ENCODE measurements around the gene SPTSSA. TPM values are rescaled to one million over a fixed set of nuclear protein-coding genes. Genes with fewer than 3 reads are reported as not detected.

Gene SPTSSA
- total and polyA plus RNA-seq, 4 donors = 18.2 to 29.3 (median 21.6) TPM

DNA sequence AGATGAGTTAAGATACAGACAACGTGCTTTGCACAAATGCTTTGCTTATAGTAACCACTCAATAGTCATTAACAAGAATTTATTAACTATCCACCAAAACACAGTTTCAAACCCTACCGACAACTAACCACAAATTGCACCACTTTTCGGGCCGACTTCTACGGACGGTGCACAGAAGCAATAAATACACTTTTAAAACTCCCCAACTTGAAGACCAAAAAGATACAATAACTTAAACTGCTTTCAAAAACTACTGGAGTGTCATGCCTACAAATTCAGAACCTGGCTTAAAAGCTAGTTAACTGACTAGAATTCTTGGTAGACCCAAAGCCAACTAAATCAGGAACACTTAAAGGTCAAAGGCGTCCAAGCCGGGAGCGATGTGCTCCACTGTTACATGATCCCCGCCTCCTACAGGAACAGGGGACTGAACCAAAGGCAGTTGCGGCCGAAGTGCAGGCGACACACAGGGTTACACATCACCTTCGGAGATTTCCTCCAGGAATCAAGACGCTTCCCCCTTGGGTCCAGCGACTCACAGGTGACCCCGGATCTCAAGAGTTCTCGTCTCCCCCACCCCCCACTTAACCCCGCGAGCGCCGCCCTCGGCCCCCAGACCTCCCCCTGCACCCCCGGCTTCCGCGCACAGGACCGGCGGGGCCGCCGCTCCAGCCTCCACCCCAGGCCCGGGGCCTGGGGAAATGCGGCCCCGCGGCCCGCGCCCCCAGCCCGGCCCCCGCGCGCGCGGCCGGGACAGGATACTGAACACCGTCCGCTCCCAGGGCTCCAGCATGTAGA is 507 bp downstream of the SPTSSA start:
- peak; percentile 65 for ATAC-seq (ENCODE audit: low FRiP score)
- no peaks in the 10 kb centered on the region for H3K4me1 ChIP-seq (ENCODE audit: control insufficient read depth in 1 of 2, insufficient read depth in 2 of 2, low read length in 2 of 2)
- DNase-seq = peak in 1 of 2 donors; percentile 66
- no peaks in the 10 kb centered on the region for H3K27me3 ChIP-seq (ENCODE audit: control insufficient read depth in 1 of 2, insufficient read depth in 2 of 2, low read length in 1 of 2)
- peak overlapping the region; percentile 63 to 95 for H3K4me3 ChIP-seq (ENCODE audit: low read length in 2 of 2)
- intact Hi-C loops (cut with DNase I) = loop anchor here (5.0 to 10.0 kb wide), 2 partner anchors 73 to 76 kb away; partner anchors contain the start of gene EAPP (in 2 of the 2)
- no peaks in the 10 kb centered on the region for H3K9me3 ChIP-seq (ENCODE audit: control insufficient read depth, low read length)
- H3K27ac ChIP-seq (ENCODE audit: low read depth in 1 of 2, low read length in 2 of 2) = peak overlapping the region; percentile 67 to 98
- no peaks in the 10 kb centered on the region for H3K36me3 ChIP-seq (ENCODE audit: control insufficient read depth in 1 of 2, insufficient read depth in 2 of 2, low read length in 1 of 2)
- WGBS, 2 donors = 0 to 1% methylated on average over 32 to 45 of the region's 45 CpGs

DNA sequence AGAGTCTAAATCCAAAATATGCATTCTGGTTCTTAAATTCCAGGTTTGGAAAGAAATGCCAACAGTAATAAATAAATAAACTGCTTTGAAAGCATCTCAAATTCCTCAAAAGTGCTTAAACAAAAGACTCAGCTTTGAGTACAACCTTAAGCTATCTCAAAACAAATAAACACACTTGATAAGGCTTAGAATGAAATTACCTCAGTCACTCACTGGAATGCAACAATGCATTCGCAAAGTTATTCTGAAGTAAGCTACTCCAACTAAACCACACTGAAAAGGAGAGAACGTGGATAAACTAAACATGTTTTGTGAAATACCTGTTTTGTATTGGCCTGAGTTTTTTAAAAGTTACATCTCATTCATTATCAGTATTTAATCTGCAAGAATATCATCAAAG is 1.2 kb downstream of the SPTSSA start:
- intact Hi-C loops (cut with DNase I) = loop anchor here (5.0 to 10.0 kb wide), 2 partner anchors 74 to 76 kb away; partner anchors contain the start of gene EAPP (in 2 of the 2)
- H3K27me3 ChIP-seq (ENCODE audit: control insufficient read depth in 1 of 2, insufficient read depth in 2 of 2, low read length in 1 of 2) = no peaks in the 10 kb centered on the region
- H3K36me3 ChIP-seq (ENCODE audit: control insufficient read depth in 1 of 2, insufficient read depth in 2 of 2, low read length in 1 of 2) = no peaks in the 10 kb centered on the region
- no peak overlapping the region for H3K27ac ChIP-seq (ENCODE audit: low read depth in 1 of 2, low read length in 2 of 2)
- H3K4me1 ChIP-seq (ENCODE audit: control insufficient read depth in 1 of 2, insufficient read depth in 2 of 2, low read length in 2 of 2) = no peaks in the 10 kb centered on the region
- no peaks in the 10 kb centered on the region for H3K9me3 ChIP-seq (ENCODE audit: control insufficient read depth, low read length)
- peak overlapping the region; percentile 14 to 63 for H3K4me3 ChIP-seq (ENCODE audit: low read length in 2 of 2)
- 8 to 9% methylated on average over 2 of the region's 2 CpGs for WGBS, 2 donors
- DNase-seq = no peak
- ATAC-seq (ENCODE audit: low FRiP score) = no peak

DNA sequence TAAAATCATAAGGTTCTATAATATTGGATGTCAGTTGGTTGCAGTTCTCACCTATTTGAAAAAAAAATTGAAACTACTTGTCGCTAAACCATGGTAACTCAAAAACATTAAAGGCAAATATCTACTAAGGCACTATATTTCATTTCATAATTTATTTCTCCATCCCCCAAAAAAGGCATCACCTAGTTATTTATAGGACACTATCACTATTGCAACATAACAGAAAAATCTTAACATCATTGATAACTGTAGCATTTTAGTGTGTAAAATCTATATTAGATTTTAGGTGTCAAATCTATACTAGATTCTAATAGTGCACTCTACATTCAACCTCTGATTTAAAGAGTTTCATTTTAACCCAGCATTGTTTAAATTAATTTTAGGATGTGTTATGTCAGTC is 1.7 kb downstream of the SPTSSA start:
- Histone ChIP-seq H3K27ac (ENCODE audit: low read depth in 1 of 2, low read length in 2 of 2) (no peak overlapping the region), H3K36me3 (ENCODE audit: control insufficient read depth in 1 of 2, insufficient read depth in 2 of 2, low read length in 1 of 2) (no peaks in the 10 kb centered on the region), H3K4me3 (ENCODE audit: low read length in 2 of 2) (no peak overlapping the region), H3K9me3 (ENCODE audit: control insufficient read depth, low read length) (no peaks in the 10 kb centered on the region), H3K27me3 (ENCODE audit: control insufficient read depth in 1 of 2, insufficient read depth in 2 of 2, low read length in 1 of 2) (no peaks in the 10 kb centered on the region), H3K4me1 (ENCODE audit: control insufficient read depth in 1 of 2, insufficient read depth in 2 of 2, low read length in 2 of 2) (no peaks in the 10 kb centered on the region)
- ATAC-seq (ENCODE audit: low FRiP score) (no peak), DNase-seq (no peak)
- WGBS, 2 donors = 95 to 100% methylated on average over 1 of the region's 1 CpG
- intact Hi-C loops (cut with DNase I) = loop anchor here (5.0 to 10.0 kb wide), 2 partner anchors 75 to 77 kb away; partner anchors contain the start of gene EAPP (in 2 of the 2)

DNA sequence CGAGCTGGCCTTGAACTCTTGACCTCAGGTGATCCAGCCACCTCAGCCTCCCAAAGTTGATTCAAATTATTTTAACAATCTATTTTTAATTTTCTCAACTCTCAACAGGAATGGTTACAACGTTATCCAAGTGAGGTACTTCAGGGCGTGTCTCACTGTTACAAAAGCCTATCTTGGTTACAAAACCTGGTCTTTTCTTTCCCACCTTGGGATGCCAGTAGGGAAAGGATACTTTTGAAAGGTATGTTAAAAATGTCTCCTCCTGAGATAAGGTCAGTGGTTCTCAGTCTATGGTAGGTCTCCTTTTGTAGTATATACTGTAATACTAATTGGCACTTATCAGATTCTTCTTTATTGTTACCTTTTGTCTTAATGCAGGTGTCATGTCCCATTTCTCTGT is 4.9 kb downstream of the SPTSSA start:
- no peak overlapping the region for H3K27ac ChIP-seq (ENCODE audit: low read depth in 1 of 2, low read length in 2 of 2)
- no peaks in the 10 kb centered on the region for H3K27me3 ChIP-seq (ENCODE audit: control insufficient read depth in 1 of 2, insufficient read depth in 2 of 2, low read length in 1 of 2)
- H3K4me1 ChIP-seq (ENCODE audit: control insufficient read depth in 1 of 2, insufficient read depth in 2 of 2, low read length in 2 of 2) = no peaks in the 10 kb centered on the region
- H3K4me3 ChIP-seq (ENCODE audit: low read length in 2 of 2) = no peak overlapping the region
- peaks cover 0 to 3% of the 10 kb centered on the region in 2 donors for H3K36me3 ChIP-seq (ENCODE audit: control insufficient read depth in 1 of 2, insufficient read depth in 2 of 2, low read length in 1 of 2)
- ATAC-seq (ENCODE audit: low FRiP score) (no peak), DNase-seq (no peak)
- intact Hi-C loops (cut with DNase I) = no loop called here
- H3K9me3 ChIP-seq (ENCODE audit: control insufficient read depth, low read length) = no peaks in the 10 kb centered on the region
- WGBS, 2 donors = 70 to 76% methylated on average over 3 of the region's 3 CpGs

DNA sequence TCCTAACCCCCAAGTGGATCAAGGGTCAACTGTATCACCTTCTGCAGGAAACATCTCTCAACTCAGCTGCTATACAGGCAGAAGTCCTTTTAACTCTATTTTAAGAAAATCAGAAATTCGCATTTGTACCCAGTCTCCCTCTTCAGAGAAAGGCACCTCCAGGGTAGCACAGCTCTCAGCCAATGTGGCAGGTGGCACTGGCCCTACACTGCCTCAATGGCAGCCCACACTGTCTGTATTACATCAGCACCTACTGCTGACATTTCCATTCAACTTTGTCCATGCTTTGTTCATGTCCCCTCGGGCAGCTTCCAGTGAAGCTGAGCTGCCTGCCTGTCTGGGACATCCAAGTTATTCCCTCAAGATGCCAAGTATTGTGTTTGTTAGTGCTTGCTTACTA is 8.8 kb downstream of the SPTSSA start:
- intact Hi-C loops (cut with DNase I) = no loop called here
- H3K36me3 ChIP-seq (ENCODE audit: control insufficient read depth in 1 of 2, insufficient read depth in 2 of 2, low read length in 1 of 2) = peaks cover 0 to 3% of the 10 kb centered on the region in 2 donors
- no peaks in the 10 kb centered on the region for H3K27me3 ChIP-seq (ENCODE audit: control insufficient read depth in 1 of 2, insufficient read depth in 2 of 2, low read length in 1 of 2)
- ATAC-seq (ENCODE audit: low FRiP score) (no peak), DNase-seq (no peak)
- no peaks in the 10 kb centered on the region for H3K9me3 ChIP-seq (ENCODE audit: control insufficient read depth, low read length)
- no peak overlapping the region for H3K27ac ChIP-seq (ENCODE audit: low read depth in 1 of 2, low read length in 2 of 2)
- 80 to 83% methylated on average over 2 of the region's 2 CpGs for WGBS, 2 donors
- H3K4me3 ChIP-seq (ENCODE audit: low read length in 2 of 2) = no peak overlapping the region
- no peaks in the 10 kb centered on the region for H3K4me1 ChIP-seq (ENCODE audit: control insufficient read depth in 1 of 2, insufficient read depth in 2 of 2, low read length in 2 of 2)

DNA sequence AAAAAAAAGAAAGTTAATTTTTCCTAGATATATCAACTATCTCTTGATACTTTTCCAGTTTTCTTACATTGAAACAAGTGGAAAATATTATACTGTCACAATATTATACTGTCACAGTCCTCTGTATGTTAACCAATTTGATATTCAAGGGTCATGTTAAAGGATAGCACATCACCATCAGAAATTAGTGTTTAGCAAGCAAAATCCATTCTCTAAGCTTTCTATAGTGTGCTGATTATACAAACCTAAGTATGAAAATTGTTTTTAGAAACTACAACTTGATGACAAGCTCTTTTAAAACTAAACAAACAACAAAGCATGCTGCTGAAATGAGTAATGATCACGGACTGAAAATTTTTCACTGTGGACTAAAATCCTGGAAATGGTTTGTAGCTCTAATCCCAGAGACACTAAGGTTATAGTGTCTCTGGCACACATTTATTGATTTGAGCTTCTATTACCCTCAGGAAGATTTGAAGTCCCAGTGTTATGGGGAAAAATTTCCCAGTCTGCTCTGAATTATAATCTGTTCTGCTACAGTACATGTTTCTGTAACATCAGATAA is 9.7 kb downstream of the SPTSSA start:
- peaks cover 0 to 3% of the 10 kb centered on the region in 2 donors for H3K36me3 ChIP-seq (ENCODE audit: control insufficient read depth in 1 of 2, insufficient read depth in 2 of 2, low read length in 1 of 2)
- H3K27me3 ChIP-seq (ENCODE audit: control insufficient read depth in 1 of 2, insufficient read depth in 2 of 2, low read length in 1 of 2) = no peaks in the 10 kb centered on the region
- no peak for DNase-seq
- no peak overlapping the region for H3K4me3 ChIP-seq (ENCODE audit: low read length in 2 of 2)
- intact Hi-C loops (cut with DNase I) = no loop called here
- no peak overlapping the region for H3K27ac ChIP-seq (ENCODE audit: low read depth in 1 of 2, low read length in 2 of 2)
- WGBS, 2 donors = 45 to 55% methylated on average over 1 of the region's 1 CpG
- no peak for ATAC-seq (ENCODE audit: low FRiP score)
- H3K4me1 ChIP-seq (ENCODE audit: control insufficient read depth in 1 of 2, insufficient read depth in 2 of 2, low read length in 2 of 2) = no peaks in the 10 kb centered on the region
- H3K9me3 ChIP-seq (ENCODE audit: control insufficient read depth, low read length) = no peaks in the 10 kb centered on the region

DNA sequence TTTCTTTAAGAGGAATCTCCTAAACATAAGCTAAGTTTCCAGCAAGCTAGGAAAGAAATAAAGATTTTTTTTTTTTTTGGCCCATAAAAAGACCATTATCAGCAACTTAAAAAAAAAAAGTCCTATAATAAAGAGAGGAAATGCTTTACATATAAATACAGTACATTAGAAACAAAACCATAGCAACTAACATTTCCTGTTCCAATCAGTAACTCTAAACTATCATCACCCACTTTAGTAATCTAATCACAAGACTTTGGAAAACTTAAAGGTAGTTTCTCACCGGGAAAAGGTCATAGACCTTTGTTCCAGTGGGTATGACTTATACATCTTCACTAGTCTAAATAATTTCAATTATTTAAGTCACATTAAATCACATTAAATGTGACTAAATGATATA is 11.1 kb downstream of the SPTSSA start:
- intact Hi-C loops (cut with DNase I) = no loop called here
- no peaks in the 10 kb centered on the region for H3K4me1 ChIP-seq (ENCODE audit: control insufficient read depth in 1 of 2, insufficient read depth in 2 of 2, low read length in 2 of 2)
- ATAC-seq (ENCODE audit: low FRiP score) = no peak
- no peak overlapping the region for H3K27ac ChIP-seq (ENCODE audit: low read depth in 1 of 2, low read length in 2 of 2)
- H3K4me3 ChIP-seq (ENCODE audit: low read length in 2 of 2) = no peak overlapping the region
- DNase-seq = no peak
- 32 to 34% methylated on average over 1 of the region's 1 CpG for WGBS, 2 donors
- no peaks in the 10 kb centered on the region for H3K27me3 ChIP-seq (ENCODE audit: control insufficient read depth in 1 of 2, insufficient read depth in 2 of 2, low read length in 1 of 2)
- H3K36me3 ChIP-seq (ENCODE audit: control insufficient read depth in 1 of 2, insufficient read depth in 2 of 2, low read length in 1 of 2) = peaks cover 0 to 3% of the 10 kb centered on the region in 2 donors
- H3K9me3 ChIP-seq (ENCODE audit: control insufficient read depth, low read length) = no peaks in the 10 kb centered on the region

DNA sequence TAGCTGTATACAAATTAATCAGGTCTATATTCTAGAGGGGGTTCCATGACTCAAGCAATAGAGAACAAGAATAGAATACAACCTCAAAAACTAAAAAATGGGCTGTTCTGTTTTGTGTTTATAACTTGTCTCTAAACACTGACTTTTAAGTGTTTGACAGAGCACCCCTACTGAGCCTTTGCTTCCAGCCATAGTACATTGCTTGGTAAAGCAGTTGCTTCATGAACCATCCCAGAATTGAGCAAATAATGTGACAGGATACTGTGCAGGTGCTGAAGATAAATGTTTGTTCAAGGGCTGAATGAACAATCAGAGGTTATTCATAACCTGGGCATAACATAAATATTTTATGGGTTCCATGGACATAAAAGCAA is 11.5 kb downstream of the SPTSSA start:
- H3K9me3 ChIP-seq (ENCODE audit: control insufficient read depth, low read length) = no peaks in the 10 kb centered on the region
- no peak for ATAC-seq (ENCODE audit: low FRiP score)
- peaks cover 0 to 3% of the 10 kb centered on the region in 2 donors for H3K36me3 ChIP-seq (ENCODE audit: control insufficient read depth in 1 of 2, insufficient read depth in 2 of 2, low read length in 1 of 2)
- H3K27ac ChIP-seq (ENCODE audit: low read depth in 1 of 2, low read length in 2 of 2) = no peak overlapping the region
- no peaks in the 10 kb centered on the region for H3K27me3 ChIP-seq (ENCODE audit: control insufficient read depth in 1 of 2, insufficient read depth in 2 of 2, low read length in 1 of 2)
- DNase-seq = no peak
- intact Hi-C loops (cut with DNase I) = no loop called here
- no peaks in the 10 kb centered on the region for H3K4me1 ChIP-seq (ENCODE audit: control insufficient read depth in 1 of 2, insufficient read depth in 2 of 2, low read length in 2 of 2)
- H3K4me3 ChIP-seq (ENCODE audit: low read length in 2 of 2) = no peak overlapping the region

All from aorta (tissue), 5 donors.